Esophagus squamous epithelium (tissue), 4 donors: ENCODE results near the gene LGR6.

Source experiments
- POLR2A ChIP-seq, 4 donors: fragments of 450-650 bp; IDR thresholded peaks; one replicate each; pipeline ENCODE4 v1.6.1; 2017; ENCODE audit warnings: antibody characterized with exemption in 4 of 4, mild to moderate bottlenecking in 4 of 4, moderate library complexity in 3 of 4
- TF ChIP-seq, protein P1 (sequence below), 6 experiments: fragments of 450-650 bp in 4 of 6; fragments of 200-600 bp in 2 of 6; sonication (generic) in 2 of 6; IDR thresholded peaks; one replicate each; pipeline ENCODE4 v1.5.1; 2016 to 2019; ENCODE audit warnings: antibody characterized with exemption in 6 of 6, mild to moderate bottlenecking in 4 of 6, moderate library complexity in 4 of 6

DNA sequence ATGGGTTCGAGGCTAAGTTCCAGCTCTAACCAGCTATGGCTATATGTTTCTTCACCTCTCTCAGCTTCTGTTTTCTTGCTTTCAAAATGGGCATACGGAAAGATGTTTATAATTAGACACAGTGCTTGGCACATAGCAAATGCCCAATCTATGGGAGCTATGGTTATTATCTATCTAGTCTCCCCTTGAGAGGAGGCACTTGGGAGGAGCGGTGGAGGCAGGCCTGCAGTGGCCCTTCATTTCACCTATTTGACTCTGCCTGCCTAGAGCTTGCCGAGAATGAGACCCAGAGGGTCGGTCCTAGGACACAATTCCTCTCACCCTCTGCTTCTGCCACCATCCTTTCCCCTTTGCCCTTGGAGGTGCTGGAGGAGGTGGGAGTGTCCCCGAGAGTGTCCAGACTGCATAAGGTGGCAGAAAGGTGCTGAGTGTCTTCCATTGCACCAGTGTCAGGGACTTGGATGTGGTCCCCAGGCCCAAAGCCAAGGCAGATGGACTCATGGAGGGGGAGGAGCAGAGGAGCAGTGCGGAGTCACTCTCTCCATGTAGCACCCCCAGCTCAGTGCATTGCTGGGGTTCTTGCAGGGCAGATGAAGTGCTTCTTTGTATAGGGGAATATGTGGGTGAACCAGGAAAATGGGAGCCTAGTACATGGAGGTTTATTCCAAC is 9.0 kb downstream of the LGR6 start:
- TF ChIP-seq, protein P1, sequence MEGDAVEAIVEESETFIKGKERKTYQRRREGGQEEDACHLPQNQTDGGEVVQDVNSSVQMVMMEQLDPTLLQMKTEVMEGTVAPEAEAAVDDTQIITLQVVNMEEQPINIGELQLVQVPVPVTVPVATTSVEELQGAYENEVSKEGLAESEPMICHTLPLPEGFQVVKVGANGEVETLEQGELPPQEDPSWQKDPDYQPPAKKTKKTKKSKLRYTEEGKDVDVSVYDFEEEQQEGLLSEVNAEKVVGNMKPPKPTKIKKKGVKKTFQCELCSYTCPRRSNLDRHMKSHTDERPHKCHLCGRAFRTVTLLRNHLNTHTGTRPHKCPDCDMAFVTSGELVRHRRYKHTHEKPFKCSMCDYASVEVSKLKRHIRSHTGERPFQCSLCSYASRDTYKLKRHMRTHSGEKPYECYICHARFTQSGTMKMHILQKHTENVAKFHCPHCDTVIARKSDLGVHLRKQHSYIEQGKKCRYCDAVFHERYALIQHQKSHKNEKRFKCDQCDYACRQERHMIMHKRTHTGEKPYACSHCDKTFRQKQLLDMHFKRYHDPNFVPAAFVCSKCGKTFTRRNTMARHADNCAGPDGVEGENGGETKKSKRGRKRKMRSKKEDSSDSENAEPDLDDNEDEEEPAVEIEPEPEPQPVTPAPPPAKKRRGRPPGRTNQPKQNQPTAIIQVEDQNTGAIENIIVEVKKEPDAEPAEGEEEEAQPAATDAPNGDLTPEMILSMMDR (IDR thresholded peaks at IDR 0.05): no peak
- TF ChIP-seq POLR2A (IDR thresholded peaks at IDR 0.05): no peak
